Cerebellar nuclear complex (tissue), 1 donor: ENCODE results near the gene CCDC40.

Experiments used
- DNase-seq, 2 experiments: peaks; one replicate each; lab custom pipeline; 2025; lab: John Stamatoyannopoulos, UW

Gene CCDC40

GRCh38 chr17:80000981-80001775 lies 35.3 kb upstream of the CCDC40 start:
- DNase-seq, result no peak

GRCh38 chr17:80002070-80002641 lies 34.3 kb upstream of the CCDC40 start:
- no peak for DNase-seq

GRCh38 chr17:80002690-80003490 lies 33.6 kb upstream of the CCDC40 start:
- no peak for DNase-seq

GRCh38 chr17:80003969-80004368 lies 32.5 kb upstream of the CCDC40 start:
- no peak for DNase-seq

- no peak for DNase-seq
Measured at GRCh38 chr17:80005360-80006338, 30.8 kb upstream of the CCDC40 start.

- DNase-seq, result no peak
Measured at GRCh38 chr17:80006339-80006720, 30.1 kb upstream of the CCDC40 start.

GRCh38 chr17:80006811-80007752 lies 29.4 kb upstream of the CCDC40 start:
- DNase-seq, result no peak

- DNase-seq, result no peak
Measured at GRCh38 chr17:80007939-80008338, 28.5 kb upstream of the CCDC40 start.

- peak in 1 of 2 experiments; percentile 16 for DNase-seq
Measured at GRCh38 chr17:80008383-80008840, 28.0 kb upstream of the CCDC40 start.

GRCh38 chr17:80008848-80009247 lies 27.6 kb upstream of the CCDC40 start:
- no peak for DNase-seq

GRCh38 chr17:80009391-80010282 lies 26.8 kb upstream of the CCDC40 start:
- no peak for DNase-seq

GRCh38 chr17:80010283-80010858 lies 26.1 kb upstream of the CCDC40 start:
- DNase-seq, result no peak

GRCh38 chr17:80011989-80012555 lies 24.4 kb upstream of the CCDC40 start:
- DNase-seq, result no peak

GRCh38 chr17:80012765-80013741 lies 23.4 kb upstream of the CCDC40 start:
- no peak for DNase-seq

GRCh38 chr17:80017226-80018010 lies 19.0 kb upstream of the CCDC40 start:
- peak; percentile 44 to 69 for DNase-seq

GRCh38 chr17:80018917-80019651 lies 17.4 kb upstream of the CCDC40 start:
- no peak for DNase-seq
